ENCODE data around the gene AGFG2.

DNA sequence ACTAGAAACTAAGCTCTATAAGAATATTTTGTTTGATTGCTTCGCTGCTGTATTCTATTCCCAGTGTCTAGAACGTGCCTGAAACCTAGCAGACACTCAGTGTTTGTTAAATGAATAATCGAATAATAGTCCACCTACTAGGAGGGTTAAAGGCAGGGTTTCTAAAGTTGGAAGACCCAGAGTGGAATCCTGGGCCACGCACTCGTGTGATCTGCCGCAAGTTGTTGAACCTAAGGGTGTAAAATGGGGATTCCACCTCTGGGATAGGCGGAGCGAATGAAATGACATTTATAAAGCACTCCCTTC is 702 bp upstream of the AGFG2 start:
- no peak for TF ChIP-seq GATA2 (IDR thresholded peaks at IDR 0.05; ENCODE audit: low read depth, low read length)
- no peak for TF ChIP-seq GATA3 (IDR thresholded peaks at IDR 0.05; ENCODE audit: low read depth, low read length)

Measured in SH-SY5Y (cell line).